MG63 (cell line): ENCODE data around the gene OR4E1. TPM values are rescaled to one million over a fixed set of nuclear protein-coding genes. Genes with fewer than 3 reads are reported as not detected.
"Not testable (repeated sequence)": the region's sequence is repeated elsewhere in the genome, so short reads cannot be mapped to it uniquely, and the experiment has no call there.

Experiments used
- DNase-seq: peaks from one replicate; pipeline ENCODE4 v3.0.0-alpha.2; 2020
- H3K27me3 ChIP-seq: fragments of 250-450 bp; sonication (Bioruptor Pico); 2 replicates; pipeline ENCODE4 v1.5.1; 2020; ENCODE audit warnings: mild to moderate bottlenecking, moderate library complexity
- H3K36me3 ChIP-seq: fragments of 250-450 bp; sonication (Bioruptor Pico); 2 replicates; pipeline ENCODE4 v1.5.1; 2020; ENCODE audit warnings: mild to moderate bottlenecking, moderate library complexity
- H3K4me3 ChIP-seq: fragments of 250-450 bp; sonication (Bioruptor Pico); 2 replicates; pipeline ENCODE4 v1.5.1; 2020; ENCODE audit warnings: mild to moderate bottlenecking, moderate library complexity
- H3K9me3 ChIP-seq: fragments of 250-450 bp; sonication (Bioruptor Pico); 2 replicates; pipeline ENCODE4 v1.5.1; 2020; ENCODE audit warnings: mild to moderate bottlenecking, moderate library complexity
- total RNA-seq: library from RNA; depleted of rRNA; stranded (reverse); fragments of >200 nt; shearing (Covaris generic); gene quantifications from 2 replicates; pipeline ENCODE4 v1.2.3, GENCODE V29; 2014; ENCODE audit warnings: low replicate concordance; rRNA removed

OR4E1 gene
- total RNA-seq, 1 experiment from 2014 or later, result not detected

DNA sequence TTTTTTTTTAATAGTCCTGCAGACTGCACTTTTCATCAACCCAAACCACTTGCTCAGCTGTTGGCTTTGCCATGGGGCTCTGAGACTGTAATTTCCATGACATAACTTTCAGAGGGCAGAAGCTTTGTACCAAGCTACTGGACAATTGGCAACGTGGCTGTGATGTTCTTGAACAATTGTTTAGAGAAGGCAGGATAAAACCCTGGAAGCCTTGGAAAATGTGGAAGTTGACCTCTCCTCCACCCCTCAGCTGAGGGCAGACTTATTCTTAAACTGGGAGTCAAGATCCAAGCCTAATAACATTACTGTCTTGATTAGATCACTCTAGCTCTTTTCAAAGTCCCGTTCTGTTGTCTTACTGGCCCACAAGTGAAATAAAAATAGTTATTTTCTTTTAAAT lies 2.2 kb downstream of the OR4E1 start:
- DNase-seq, result no peak
- H3K27me3 ChIP-seq, result no peaks in the 10 kb centered on the region
- no peaks in the 10 kb centered on the region for H3K9me3 ChIP-seq
- H3K36me3 ChIP-seq, result no peaks in the 10 kb centered on the region
- H3K4me3 ChIP-seq, result no peak overlapping the region

DNA sequence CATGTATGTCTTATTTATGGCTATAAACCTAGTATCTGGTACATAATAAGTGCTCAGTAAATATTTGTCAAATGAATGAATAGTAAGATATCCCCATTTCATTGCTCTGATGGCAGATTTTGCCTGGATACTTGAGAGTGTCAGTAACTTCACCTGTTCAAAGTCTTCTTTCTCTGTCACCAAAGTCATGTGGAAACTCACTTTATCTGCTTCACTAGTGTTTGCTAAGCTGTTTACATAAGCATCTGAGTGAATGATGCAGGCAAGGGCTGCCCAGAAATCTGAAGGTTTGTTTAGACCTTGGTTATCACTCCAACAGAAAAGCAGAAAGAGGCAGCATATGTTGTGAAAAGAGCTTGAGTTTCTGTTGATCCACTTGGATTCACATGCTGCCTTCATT lies 4.3 kb downstream of the OR4E1 start:
- H3K4me3 ChIP-seq, result no peak overlapping the region
- H3K27me3 ChIP-seq, result no peaks in the 10 kb centered on the region
- DNase-seq, result no peak
- H3K36me3 ChIP-seq, result no peaks in the 10 kb centered on the region
- no peaks in the 10 kb centered on the region for H3K9me3 ChIP-seq

DNA sequence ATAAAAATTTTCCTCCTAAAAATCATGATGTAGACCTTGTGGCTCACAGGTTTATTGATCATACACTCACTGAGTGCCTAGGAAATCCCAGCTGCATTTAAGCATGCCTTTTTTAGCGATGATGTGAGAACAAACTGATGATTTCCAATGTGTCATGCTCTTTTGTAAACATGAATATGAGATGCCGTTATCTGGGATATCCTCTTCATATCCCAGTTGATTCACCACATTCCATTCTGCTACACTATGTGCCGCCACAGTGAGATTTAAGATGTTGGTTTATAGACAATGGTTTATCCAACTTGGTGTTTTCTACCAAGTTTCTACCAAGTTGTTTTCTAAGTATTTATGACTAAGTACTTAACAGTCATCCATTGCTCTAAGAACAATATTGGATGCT lies 5.2 kb downstream of the OR4E1 start:
- H3K36me3 ChIP-seq, result no peaks in the 10 kb centered on the region
- no peak overlapping the region for H3K4me3 ChIP-seq
- no peaks in the 10 kb centered on the region for H3K27me3 ChIP-seq
- DNase-seq, result no peak
- no peaks in the 10 kb centered on the region for H3K9me3 ChIP-seq

DNA sequence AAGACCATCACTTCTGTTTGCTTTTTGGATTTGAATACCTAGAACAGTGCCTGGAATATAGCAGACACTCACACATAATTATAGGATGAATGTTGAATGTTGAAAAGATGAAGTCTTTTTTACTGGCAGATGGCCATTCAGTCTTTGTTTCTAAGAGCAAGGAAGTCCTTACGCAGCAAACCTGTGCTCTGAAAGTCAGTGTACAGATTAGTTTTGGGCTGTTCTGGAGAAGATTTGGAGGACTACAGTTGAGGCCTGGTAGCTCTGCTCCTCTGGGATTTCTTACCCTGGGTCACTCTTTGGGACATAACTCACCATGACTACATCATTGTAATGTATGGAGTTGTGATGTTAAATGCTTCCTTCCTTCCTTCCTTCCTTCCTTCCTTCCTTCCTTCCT lies 16.6 kb downstream of the OR4E1 start:
- no peaks in the 10 kb centered on the region for H3K27me3 ChIP-seq
- no peak overlapping the region for H3K4me3 ChIP-seq
- no peaks in the 10 kb centered on the region for H3K36me3 ChIP-seq
- no peaks in the 10 kb centered on the region for H3K9me3 ChIP-seq
- DNase-seq, result no peak

DNA sequence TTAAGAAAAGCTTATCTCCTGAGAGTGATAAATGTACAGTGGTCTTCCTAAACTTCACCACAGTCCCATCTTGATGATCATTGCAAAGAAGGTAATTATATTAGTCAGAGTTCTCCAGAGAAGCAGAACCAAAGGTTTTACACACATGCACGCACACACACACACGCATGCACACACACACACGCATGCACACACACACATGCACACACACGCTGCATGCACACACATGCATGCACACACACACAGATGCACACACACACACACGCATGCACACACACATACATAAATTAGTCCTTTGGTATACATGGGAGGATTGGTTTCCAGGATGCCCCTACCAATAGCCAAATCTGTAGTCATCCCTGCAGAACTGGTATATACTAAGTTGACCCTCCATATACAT lies 19.4 kb downstream of the OR4E1 start:
- Histone ChIP-seq H3K36me3 (no peaks in the 10 kb centered on the region), H3K4me3 (no peak overlapping the region), H3K27me3 (no peaks in the 10 kb centered on the region), H3K9me3 (no peaks in the 10 kb centered on the region)
- no peak for DNase-seq

DNA sequence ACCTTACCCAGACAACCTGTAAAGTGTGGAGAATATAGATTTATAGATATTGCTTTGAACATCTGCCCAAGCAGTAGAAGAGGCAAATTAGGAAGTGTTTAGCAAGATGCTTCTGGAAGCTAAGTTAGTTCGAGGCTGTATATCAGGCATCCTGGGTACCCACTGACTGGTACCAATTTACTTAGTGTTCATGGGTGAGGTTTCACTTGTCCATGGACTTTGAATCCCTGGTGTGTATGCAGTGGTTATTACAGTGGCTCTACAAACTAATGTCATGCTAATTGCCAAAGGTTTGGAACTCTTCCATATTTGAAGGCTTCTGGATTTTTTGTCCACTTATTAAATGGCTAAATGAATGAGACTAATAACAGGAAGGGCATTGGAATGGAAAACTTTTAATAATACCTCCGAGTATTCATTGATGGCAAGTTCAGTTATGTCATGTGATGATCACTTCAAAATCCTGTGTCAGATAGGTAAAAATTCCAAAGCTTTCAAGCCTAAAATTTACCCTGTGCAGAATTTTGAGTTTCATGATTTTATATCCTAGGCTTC lies 20.2 kb downstream of the OR4E1 start, which contains the start of gene OR4E2:
OR4E2 (plus strand) TSS at position 505 of the 555 bp plus-strand sequence. CDS start 11,248 bp downstream, outside the sequence.
- Histone ChIP-seq H3K4me3 (no peak within 1 kb of the TSS), H3K27me3 (no peaks in the 10 kb centered on the region), H3K9me3 (no peaks in the 10 kb centered on the region), H3K36me3 (no peaks in the 10 kb centered on the region)
- DNase-seq, result no peak

DNA sequence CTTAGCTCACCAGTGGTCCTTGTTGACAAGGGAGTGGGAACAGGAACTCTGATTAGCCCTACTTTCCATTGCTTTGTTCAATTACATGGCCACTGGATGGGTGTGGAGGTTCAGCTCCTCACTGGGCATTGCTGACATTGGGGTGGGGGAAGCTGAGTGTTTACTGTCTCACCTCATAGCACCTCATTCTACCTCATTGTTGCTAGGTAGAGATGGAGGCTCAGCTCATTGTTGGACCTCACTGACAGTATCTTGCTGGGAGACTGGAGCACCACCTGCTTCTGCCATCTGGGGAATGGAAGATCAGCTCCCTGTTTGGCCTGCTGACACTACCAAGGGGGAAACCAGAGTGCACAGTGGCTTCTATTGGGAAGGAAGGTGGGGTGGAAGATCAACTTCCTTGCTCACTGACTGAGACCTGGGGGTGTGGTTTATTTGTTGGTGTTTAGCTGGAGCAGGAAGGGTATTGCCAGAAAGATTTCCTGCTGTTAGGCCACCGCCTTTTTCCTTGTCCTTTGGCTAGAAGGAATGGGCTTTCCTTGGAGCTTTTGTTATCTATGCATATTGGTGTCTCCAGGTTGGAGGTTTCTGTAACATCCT lies 21.3 kb downstream of the OR4E1 start:
- Histone ChIP-seq H3K36me3 (no peaks in the 10 kb centered on the region), H3K27me3 (no peaks in the 10 kb centered on the region), H3K4me3 (no peak overlapping the region), H3K9me3 (no peaks in the 10 kb centered on the region)
- DNase-seq, result no peak

DNA sequence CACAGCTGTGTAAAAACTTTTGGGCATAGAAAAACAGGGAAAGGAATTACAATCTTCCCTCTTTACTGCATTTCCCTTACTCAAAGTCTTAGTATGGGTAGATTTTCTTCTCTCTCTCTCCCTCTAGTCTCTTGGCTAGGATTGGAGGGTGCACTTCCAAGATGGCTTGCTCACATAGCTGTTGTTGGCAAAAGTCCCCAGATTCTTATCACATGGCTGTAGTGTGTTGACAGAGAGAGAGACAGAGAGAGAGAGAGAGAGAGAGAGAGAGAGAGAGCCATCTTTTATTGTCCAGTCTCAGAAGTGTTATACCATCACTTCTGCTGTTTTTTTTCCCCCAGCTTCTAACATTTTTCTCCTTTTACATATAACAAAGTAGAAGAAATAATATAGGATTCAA lies 26.2 kb downstream of the OR4E1 start:
- DNase-seq, result no peak
- no peak overlapping the region for H3K4me3 ChIP-seq
- no peaks in the 10 kb centered on the region for H3K27me3 ChIP-seq
- H3K9me3 ChIP-seq, result no peaks in the 10 kb centered on the region
- H3K36me3 ChIP-seq, result no peaks in the 10 kb centered on the region

DNA sequence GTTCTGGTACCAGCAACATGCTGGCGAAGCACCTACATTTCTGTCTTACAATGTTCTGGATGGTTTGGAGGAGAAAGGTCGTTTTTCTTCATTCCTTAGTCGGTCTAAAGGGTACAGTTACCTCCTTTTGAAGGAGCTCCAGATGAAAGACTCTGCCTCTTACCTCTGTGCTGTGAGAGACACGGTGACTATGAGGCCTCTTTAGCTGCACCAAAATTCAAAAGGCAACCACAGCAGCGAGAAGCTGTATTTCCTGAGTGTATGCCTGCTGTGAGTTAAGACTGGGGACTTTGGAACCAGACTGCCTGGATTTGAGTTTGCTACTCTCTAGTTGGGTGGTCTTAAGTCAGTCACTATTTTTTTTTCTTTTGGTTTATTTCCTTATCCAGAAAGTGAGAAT lies 30.2 kb downstream of the OR4E1 start:
- no peak for DNase-seq
- Histone ChIP-seq H3K4me3 (no peak overlapping the region), H3K9me3 (no peaks in the 10 kb centered on the region), H3K36me3 (no peaks in the 10 kb centered on the region), H3K27me3 (no peaks in the 10 kb centered on the region)

DNA sequence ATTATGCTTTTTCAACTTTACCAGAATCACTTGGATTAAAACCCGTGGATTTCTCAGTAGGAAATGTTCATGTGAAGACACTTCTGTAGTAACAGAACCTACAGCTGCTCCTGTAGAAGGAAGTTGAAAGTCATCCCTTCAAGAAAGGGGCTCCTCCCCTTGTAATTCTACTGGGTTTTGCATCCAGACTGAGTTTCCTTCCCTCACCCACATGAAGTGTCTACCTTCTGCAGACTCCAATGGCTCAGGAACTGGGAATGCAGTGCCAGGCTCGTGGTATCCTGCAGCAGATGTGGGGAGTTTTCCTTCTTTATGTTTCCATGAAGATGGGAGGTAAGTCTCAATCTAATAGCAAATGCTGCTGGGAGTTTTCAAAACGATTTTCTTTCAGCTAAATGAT lies 30.9 kb downstream of the OR4E1 start:
- no peak for DNase-seq
- no peaks in the 10 kb centered on the region for H3K36me3 ChIP-seq
- no peaks in the 10 kb centered on the region for H3K9me3 ChIP-seq
- no peaks in the 10 kb centered on the region for H3K27me3 ChIP-seq
- H3K4me3 ChIP-seq, result no peak overlapping the region

DNA sequence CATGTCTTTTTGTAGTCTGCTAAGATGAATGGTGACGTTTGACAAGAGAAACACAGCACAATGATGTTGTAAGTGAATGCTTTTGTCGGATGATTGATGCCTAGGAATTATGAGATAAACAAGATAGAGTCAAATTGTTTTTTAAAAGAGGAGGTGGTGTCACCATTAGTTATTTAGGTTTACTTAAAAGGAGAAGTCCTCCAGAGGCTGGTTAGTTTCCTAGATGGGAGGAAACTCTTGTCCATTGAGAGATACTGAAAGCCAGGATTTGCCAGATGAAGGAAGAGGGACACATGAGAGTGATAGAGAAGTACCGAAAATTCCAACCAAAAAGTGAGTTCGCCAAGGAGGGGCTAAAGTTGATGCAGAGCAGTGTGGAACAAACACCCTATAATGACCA lies 38.8 kb downstream of the OR4E1 start, which contains the start of gene OR10G2:
OR10G2 (minus strand) TSS at position 101 of the 400 bp plus-strand sequence; CDS start at position 3, 98 bp downstream.
- no peak for DNase-seq
- Histone ChIP-seq H3K36me3 (no peaks in the 10 kb centered on the region), H3K27me3 (no peaks in the 10 kb centered on the region), H3K4me3 (no peak within 1 kb of the TSS), H3K9me3 (no peaks in the 10 kb centered on the region)

DNA sequence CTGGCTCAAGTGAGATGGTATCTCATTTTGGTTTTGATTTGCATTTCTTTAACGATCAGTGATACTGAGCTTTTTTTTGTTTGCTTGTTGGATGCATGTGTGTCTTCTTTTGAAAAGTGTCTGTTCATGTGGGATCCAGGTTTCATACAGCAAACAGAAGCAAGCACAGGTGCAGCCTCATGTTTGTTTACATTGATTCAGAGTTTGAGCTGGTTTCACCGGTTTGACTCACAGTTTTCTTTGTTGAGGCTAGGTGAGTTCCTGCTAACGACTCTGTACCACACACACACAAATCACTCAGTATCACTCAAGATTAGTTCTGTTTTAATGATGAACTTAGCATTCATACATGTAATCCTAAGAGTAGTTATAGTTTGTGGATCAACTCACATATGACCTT lies 42.5 kb downstream of the OR4E1 start:
- no peak for DNase-seq
- Histone ChIP-seq H3K9me3 (no peaks in the 10 kb centered on the region), H3K27me3 (no peaks in the 10 kb centered on the region), H3K36me3 (no peaks in the 10 kb centered on the region), H3K4me3 (no peak overlapping the region)

DNA sequence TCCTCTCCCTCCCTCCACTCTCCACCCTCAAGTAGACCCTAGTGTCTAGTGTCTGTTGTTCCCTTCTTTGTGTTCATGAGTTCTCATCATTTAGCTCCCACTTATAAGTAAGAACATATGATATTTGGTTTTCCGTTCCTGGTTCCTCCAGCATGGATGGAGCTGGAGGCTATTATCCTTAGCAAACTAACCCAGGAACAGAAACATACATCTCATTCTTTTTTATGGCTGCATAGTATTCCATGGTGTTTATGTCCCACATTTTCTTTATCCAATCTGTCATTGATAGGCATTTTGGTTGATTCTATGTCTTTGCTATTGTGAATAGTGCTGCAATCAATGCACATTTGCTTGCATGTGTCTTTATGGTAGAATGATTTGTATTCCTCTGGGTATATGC lies 43.1 kb downstream of the OR4E1 start:
- H3K4me3 ChIP-seq, H3K36me3 ChIP-seq, DNase-seq, H3K27me3 ChIP-seq, H3K9me3 ChIP-seq: not testable (repeated sequence)

DNA sequence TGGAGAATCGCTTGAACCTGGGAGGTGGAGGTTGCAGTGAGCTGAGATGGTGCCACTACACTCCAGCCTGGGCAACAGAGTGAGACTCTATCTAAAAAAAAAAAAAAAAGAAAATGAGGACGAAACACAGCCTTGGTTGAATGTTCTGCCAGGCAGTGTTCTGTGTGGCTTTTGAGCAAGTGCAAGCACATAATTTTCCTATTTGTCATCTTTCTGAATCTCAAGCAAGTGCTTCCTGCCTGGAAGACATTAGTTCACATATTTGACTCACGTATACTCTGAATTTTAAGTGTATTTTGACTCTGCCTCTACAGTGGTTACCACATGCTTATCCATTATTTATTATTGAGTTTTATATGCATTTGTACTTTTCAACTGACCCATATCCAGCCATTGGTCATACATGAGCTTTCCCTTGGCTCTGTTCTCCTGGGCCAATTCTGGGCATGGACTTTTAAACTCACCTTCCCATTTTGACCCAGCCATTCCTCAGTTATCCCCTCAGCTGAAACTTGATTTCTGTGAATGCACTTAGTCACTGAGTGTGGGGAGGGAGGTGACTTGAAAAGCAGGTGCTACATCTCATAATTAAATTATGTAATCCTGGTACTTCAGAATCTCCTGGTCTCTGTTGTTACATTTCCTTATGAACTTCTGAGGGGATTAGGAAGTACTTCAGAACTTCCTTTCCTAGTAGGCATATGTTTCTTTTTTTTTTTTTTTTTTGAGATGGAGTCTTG lies 47.0 kb downstream of the OR4E1 start:
- Histone ChIP-seq H3K4me3 (no peak overlapping the region), H3K36me3 (no peaks in the 10 kb centered on the region), H3K9me3 (no peaks in the 10 kb centered on the region), H3K27me3 (no peaks in the 10 kb centered on the region)
- no peak for DNase-seq

Other genes with a start within 250 kb of the OR4E1 start
- 24.1 and 24.6 TPM in 2 replicates for gene CHD8, start 217.7 kb downstream of the OR4E1 start, total RNA-seq
- 6.5 and 7.2 TPM in 2 replicates for gene RAB2B, start 196.9 kb downstream of the OR4E1 start, total RNA-seq
- gene TOX4, start 196.6 kb downstream of the OR4E1 start, total RNA-seq, result 26.9 and 75.1 TPM in 2 replicates
- gene METTL3, start 162.5 kb downstream of the OR4E1 start, total RNA-seq, result 46.0 and 52.0 TPM in 2 replicates
- 0.36 and 0.81 TPM in 2 replicates for gene SALL2, start 147.5 kb downstream of the OR4E1 start, total RNA-seq
- not detected in 2 replicates for gene OR10G3, start 93.7 kb downstream of the OR4E1 start, total RNA-seq
- gene OR10G2, start 38.9 kb downstream of the OR4E1 start, total RNA-seq, result not detected in 2 replicates
- not detected in 2 replicates for gene OR4E2, start 20.0 kb downstream of the OR4E1 start, total RNA-seq